GM15510 (cell line): Measurements from ENCODE around the gene TRPM3.

Experiments used
- POLR2A ChIP-seq: IDR thresholded peaks from 3 replicates; pipeline ENCODE4 v1.6.1; 2011; ENCODE audit warnings: borderline replicate concordance; ENCODE audit not compliant: insufficient read length; ENCODE audit errors: extremely low read depth

The TRPM3 gene

GRCh38 chr9:70941191-70941590, 180.2 kb downstream of the TRPM3 start:
- no peak for TF ChIP-seq POLR2A

DNA sequence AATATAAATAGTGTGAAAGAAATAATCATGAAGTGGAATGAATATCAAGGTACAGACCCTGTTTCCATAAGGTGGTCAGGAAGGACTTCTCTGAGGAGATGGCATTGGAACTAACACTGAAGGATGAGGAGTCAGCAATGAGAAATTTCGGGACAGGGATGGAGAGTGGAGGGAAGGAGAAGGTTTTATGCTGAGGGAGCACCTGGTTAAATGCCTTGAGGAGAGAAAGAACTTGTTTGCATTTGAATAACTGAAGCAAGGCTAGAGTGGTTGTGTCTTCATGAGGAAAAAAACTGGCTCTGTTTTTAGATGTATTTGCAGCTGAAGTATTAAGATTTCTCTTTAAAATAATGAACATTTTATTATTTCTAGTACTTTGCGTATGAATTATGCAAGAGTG, 180.8 kb downstream of the TRPM3 start:
- no peak for TF ChIP-seq POLR2A

DNA sequence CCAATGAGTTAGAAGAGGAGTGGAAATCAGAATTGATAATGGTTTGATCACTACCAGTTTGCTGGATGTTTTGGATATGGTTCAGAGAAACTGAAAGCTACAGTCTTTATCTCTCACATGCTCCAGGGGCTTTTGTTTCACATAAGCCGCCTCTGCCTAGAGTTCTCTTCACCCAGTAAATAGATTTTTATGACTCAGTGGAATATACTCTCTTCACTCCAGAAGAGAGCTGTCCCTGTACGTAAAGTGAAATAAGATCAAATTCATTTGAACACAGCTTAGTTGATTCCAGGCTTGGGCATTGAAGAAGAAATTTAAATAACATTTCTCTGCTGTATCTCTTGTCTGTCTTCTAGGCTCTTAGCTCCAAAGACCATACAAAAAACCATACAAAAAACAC, 184.9 kb downstream of the TRPM3 start:
- no peak for TF ChIP-seq POLR2A

DNA sequence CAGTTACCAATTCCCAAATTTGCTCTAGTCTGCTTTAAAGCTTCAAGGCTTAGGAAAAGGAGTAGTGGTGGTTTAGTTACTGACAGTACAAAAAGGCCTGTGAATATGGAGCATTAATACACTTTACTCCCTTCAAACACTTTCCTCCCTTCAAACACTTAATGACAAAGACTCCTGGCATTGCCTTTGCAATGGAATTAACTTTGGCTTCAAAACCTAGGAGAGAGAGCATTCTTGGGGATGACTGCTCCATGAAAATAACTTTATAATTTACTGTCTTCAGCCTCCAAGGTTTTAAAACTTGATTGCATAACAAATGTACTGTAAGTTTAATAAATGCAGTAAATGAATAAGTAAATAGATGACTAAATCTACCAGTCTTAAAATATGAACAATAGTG, 185.6 kb downstream of the TRPM3 start:
- TF ChIP-seq POLR2A = no peak

- no peak for TF ChIP-seq POLR2A
Measured at GRCh38 chr9:70934642-70935041, 186.8 kb downstream of the TRPM3 start.

GRCh38 chr9:70933321-70933720, 188.1 kb downstream of the TRPM3 start:
- TF ChIP-seq POLR2A = no peak

DNA sequence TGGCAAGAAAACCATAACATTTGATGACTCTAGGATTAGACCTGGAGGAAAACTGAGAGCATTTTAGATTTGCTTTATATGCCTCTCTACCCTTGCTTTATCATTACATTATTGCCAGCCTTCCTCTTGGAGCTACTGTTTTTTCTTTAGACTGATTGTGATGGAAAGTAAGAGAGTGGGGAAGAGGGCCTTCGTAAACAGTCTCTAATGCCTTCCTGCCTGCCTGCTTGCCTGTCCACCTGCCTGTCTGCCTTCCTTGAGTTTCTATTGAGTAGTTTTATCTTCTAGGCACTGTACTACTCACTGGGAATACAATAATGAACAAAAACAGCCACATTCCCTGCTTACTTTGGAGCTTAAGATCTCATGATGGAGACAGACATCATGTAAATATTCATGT, 189.3 kb downstream of the TRPM3 start:
- TF ChIP-seq POLR2A = no peak

DNA sequence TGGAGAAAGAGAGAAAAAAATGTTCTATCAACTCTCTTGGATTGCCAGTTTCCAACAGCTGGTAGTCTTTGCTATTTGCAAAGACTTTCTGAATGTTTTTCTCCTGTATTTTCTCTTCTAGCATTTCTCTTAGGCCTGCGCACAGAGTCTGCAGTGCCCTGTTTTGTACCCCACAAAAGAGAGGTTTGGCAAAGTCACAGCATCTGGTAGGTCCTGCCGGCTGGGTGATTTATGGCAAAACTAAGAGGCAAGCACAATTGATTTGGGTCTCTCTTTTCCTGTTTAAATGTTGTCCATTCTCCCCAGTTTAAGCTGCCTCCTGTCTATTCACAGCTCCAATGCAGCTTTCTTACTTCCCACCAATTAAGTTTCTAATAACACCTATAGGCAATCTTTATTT, 193.9 kb downstream of the TRPM3 start:
- TF ChIP-seq POLR2A = no peak

DNA sequence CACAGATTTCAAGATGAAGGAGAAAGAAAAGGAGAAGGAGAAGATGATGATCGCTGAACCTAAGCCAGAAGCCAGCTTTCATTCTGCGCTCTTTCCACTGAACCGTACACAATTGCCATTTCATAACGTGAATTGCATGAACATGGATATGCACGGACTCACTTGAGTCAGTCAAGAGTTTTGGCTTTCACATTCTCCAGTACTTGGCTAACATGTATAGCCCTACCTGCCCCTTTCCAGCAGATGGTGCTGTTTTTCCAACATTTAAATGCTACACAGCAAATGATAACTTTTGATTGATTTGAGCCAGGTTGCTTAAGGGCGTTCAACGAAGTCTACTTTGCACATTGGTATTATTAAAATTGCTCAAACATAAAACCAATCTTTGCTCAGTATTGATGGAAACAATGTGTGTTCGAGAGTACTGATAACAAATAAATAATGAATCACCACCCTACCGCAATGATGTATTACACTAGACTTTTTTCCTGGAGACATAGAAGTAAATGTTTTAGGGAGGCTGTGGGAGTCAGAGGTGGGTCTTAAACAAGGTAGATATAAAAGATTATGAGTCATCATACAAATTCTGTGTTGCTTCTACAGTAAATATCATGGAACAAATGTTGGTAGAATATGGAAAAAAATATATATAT, 196.4 kb downstream of the TRPM3 start:
- TF ChIP-seq POLR2A = no peak

DNA sequence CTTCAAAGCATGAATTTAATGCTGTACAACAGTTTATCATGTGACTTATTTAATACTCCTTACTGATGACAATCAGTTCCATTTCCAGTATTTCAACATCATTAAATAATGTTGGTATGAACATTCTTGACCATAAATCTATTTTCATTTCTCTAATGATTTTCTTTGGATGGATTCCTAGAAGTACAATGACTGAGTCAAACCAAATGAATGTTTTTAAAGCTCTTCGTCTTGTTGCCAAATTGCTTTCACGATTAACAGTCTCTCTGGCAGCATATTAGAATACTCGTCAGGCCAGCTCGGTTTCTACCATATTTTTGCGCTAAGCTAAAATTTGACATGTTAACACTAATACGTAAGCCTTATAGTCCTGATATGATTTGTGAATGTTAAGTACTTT, 197.0 kb downstream of the TRPM3 start:
- no peak for TF ChIP-seq POLR2A

DNA sequence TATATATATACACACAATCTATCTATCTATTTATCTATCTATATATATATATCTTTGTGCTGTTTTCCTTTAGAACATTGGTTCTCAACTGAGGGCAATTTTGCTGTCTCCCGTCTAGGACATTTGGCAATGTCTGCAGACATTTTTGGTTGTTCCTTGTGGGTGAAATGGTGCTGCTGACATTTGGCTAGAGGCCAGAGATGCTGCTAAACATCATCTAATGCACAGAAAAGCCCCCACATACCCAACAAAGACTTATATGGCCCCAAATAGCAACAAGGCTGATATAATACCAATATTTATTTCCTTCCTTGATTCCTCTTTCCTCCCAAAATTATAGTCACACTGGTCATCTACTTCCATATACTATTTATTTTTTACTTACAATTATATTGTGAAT, 197.5 kb downstream of the TRPM3 start:
- no peak for TF ChIP-seq POLR2A

DNA sequence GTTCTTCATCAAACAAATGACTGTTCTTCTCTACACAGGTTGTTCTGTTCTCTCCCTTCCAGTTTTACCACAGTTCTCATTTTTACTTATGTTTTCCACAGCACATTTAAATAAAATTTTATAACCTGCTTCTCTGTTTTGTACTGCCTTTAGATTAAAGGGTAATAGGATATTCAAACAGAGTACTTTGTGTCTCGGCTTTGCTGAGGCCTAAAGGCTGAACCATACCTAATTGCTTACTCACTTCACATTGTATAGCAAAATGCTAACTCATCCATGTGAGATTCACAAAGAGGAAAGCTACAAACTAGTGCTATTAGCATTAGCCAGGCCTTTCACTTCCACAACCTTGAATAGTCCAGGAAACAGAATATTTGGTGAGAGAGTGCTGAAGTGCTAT, 200.3 kb downstream of the TRPM3 start:
- no peak for TF ChIP-seq POLR2A

GRCh38 chr9:70917277-70917676, 204.1 kb downstream of the TRPM3 start:
- TF ChIP-seq POLR2A = no peak

DNA sequence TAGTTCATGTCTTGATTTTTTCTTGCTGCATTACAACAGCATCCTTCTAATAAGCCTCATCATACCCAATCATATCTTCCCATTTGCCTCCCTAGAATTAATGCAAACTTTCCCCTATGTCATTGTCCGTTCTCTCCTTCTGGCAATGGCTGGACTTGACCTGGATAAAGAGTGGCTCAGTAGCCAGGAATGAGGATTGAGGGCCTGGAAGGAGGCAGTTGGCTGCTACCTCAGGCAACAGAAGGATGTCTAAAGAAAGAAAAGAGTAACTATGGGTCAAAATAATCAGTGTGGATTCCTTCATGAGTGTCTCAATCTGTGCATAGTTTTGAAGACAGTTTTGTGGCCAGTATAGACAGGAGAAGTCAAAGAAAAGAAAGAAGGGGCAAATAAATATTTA, 209.6 kb downstream of the TRPM3 start:
- no peak for TF ChIP-seq POLR2A

GRCh38 chr9:70910598-70910997, 210.8 kb downstream of the TRPM3 start:
- TF ChIP-seq POLR2A = no peak

GRCh38 chr9:70902692-70903131, 218.7 kb downstream of the TRPM3 start:
- no peak for TF ChIP-seq POLR2A

GRCh38 chr9:70902171-70902570, 219.2 kb downstream of the TRPM3 start:
- no peak for TF ChIP-seq POLR2A

DNA sequence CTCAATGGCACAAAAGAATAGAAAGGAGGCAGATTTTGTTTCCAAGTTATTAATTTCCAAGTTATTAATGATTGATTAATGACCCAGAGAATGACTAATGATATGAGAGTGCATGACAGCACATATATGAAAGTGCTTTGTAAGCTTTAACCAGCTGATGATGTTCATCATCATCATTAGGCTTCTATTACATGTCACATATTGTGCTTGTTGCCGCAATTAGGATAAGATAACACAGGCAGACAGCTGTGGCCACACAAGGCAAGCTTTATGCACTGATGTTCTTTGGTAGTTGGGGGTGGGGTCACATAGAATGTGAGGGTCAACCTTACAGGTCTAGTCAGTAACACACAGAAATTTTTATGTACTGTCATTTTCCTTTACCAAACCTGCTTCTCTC, 219.7 kb downstream of the TRPM3 start:
- TF ChIP-seq POLR2A = no peak

DNA sequence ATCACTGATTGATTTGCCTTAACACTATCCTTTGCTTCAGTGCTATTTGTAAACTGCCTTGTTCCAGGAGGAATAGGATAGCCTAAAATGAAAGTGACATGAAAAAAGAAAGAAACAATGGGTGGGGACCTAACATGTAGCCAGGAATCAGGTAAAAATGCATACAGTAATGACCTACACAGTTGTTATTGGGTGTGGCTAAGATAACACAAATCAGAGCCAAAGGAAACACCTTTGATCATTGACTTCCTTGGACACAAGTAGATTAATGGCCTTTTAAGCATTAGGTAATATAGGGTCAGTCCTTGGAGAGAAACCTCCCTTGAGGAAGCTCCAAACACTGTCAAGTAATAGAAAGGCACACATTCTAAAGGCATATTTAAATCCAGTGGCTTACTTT, 220.4 kb downstream of the TRPM3 start:
- TF ChIP-seq POLR2A = no peak
